ENCODE measurements around the gene TSPAN2. TPM values are rescaled to one million over a fixed set of nuclear protein-coding genes. Genes with fewer than 3 reads are reported as not detected.
A peak's percentile ranks its signal among the peaks of the same experiment; 100 is the strongest.

TSPAN2 gene
- total RNA-seq, 1 donor from 2014 or later = 0.91 TPM

GRCh38 chr1:115091572-115091971 is 2.3 kb upstream of the TSPAN2 start:
- Mint-ChIP-seq H3K4me1 (peaks cover 11% of the 10 kb centered on the region), H3K27ac (no peak overlapping the region), H3K9me3 (no peaks in the 10 kb centered on the region), H3K36me3 (ENCODE audit: low read depth) (no peaks in the 10 kb centered on the region), H3K27me3 (peaks cover 7% of the 10 kb centered on the region), H3K4me3 (no peak overlapping the region)
- ChIA-PET CTCF (interaction anchor here (1.2 kb wide), 1 partner anchor 20 kb away, joined by 3 read pairs; no protein-coding TSS in a partner anchor), POLR2A (no interaction called here)
- DNase-seq (no peak), ATAC-seq (ENCODE audit: low read depth) (no peak)
- intact Hi-C loops (cut with micrococcal nuclease) = loop anchor here (10.0 kb wide), 2 partner anchors 307 to 337 kb away; partner anchors contain the start of genes CSDE1 and SIKE1
- no peak for TF ChIP-seq CTCF (IDR thresholded peaks at IDR 0.05)

DNA sequence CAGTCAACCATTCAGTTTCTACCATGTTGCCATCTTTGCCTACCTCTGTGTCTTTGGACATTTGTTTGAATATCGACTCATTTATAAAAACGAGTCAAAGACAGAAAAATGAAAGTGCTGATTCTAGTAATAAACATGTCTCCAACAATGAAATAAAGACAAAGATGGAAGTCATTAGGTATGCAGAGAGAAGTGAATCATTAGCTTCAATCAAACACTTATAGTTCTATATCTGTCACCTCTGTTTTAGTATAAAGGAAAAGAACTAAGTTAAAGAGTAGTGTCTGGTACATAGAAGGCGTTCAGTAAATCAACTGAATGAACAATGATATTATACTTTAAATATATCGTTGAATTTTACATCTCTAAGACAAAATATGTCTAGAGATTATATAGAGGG is 1.7 kb upstream of the TSPAN2 start:
- intact Hi-C loops (cut with micrococcal nuclease) = loop anchor here (1.0 to 10.0 kb wide), 3 partner anchors 8 to 336 kb away; partner anchors contain the start of genes CSDE1 and SIKE1
- ChIA-PET CTCF (interaction anchor here (1.2 kb wide), 1 partner anchor 21 kb away, joined by 3 read pairs; no protein-coding TSS in a partner anchor), POLR2A (interaction anchor here (2.7 kb wide), 1 partner anchor 8 kb away, joined by 14 read pairs; no protein-coding TSS in a partner anchor)
- DNase-seq = no peak
- Mint-ChIP-seq H3K4me3 (no peak overlapping the region), H3K27me3 (peaks cover 9% of the 10 kb centered on the region), H3K4me1 (peaks cover 11% of the 10 kb centered on the region), H3K36me3 (ENCODE audit: low read depth) (no peaks in the 10 kb centered on the region), H3K27ac (no peak overlapping the region), H3K9me3 (no peaks in the 10 kb centered on the region)
- no peak for ATAC-seq (ENCODE audit: low read depth)
- TF ChIP-seq CTCF (IDR thresholded peaks at IDR 0.05) = no peak

DNA sequence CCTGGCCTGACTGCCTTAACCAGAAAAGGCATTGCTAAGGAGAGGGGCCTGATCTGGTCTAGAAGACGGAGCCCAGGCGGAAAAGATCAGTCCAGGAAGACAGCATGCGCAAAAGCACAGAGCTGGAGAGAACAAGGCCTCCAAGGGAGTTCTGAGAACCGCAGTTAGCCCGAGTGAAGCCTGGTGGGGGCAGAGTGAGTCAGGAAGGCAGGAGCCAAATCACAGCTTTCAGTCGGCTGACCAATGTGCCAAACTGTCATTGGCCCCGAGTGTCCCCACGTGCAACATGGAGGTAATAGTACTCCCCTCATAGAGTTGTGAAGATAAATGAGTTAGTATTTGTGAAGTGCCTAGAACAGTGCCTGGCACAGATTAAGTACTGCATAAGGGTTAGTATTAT is 1.2 kb upstream of the TSPAN2 start:
- intact Hi-C loops (cut with micrococcal nuclease) = loop anchor here (1.0 to 10.0 kb wide), 3 partner anchors 9 to 336 kb away; partner anchors contain the start of genes CSDE1 and SIKE1
- no peak for DNase-seq
- Mint-ChIP-seq H3K36me3 (ENCODE audit: low read depth) (no peaks in the 10 kb centered on the region), H3K27me3 (peaks cover 9% of the 10 kb centered on the region), H3K4me3 (peak overlapping the region; percentile 86), H3K27ac (no peak overlapping the region), H3K9me3 (no peaks in the 10 kb centered on the region), H3K4me1 (peaks cover 11% of the 10 kb centered on the region)
- TF ChIP-seq CTCF (IDR thresholded peaks at IDR 0.05) = no peak
- no peak for ATAC-seq (ENCODE audit: low read depth)
- POLR2A ChIA-PET = interaction anchor here (2.7 kb wide), 1 partner anchor 8 kb away, joined by 14 read pairs; no protein-coding TSS in a partner anchor
- CTCF ChIA-PET = no interaction called here

GRCh38 chr1:115090186-115090490 is 835 bp upstream of the TSPAN2 start:
- Mint-ChIP-seq H3K4me3 (peak overlapping the region; percentile 86), H3K27me3 (peaks cover 9% of the 10 kb centered on the region), H3K4me1 (peaks cover 11% of the 10 kb centered on the region), H3K36me3 (ENCODE audit: low read depth) (no peaks in the 10 kb centered on the region), H3K27ac (no peak overlapping the region), H3K9me3 (no peaks in the 10 kb centered on the region)
- TF ChIP-seq CTCF (IDR thresholded peaks at IDR 0.05) = no peak
- ChIA-PET POLR2A (interaction anchor here (2.7 kb wide), 1 partner anchor 9 kb away, joined by 14 read pairs; no protein-coding TSS in a partner anchor), CTCF (interaction anchor here (1.0 kb wide), 1 partner anchor 110 kb away, joined by 3 read pairs; no protein-coding TSS in a partner anchor)
- ATAC-seq (ENCODE audit: low read depth) = no peak
- no peak for DNase-seq
- intact Hi-C loops (cut with micrococcal nuclease) = loop anchor here (1.0 to 10.0 kb wide), 3 partner anchors 9 to 335 kb away; partner anchors contain the start of genes CSDE1 and SIKE1

DNA sequence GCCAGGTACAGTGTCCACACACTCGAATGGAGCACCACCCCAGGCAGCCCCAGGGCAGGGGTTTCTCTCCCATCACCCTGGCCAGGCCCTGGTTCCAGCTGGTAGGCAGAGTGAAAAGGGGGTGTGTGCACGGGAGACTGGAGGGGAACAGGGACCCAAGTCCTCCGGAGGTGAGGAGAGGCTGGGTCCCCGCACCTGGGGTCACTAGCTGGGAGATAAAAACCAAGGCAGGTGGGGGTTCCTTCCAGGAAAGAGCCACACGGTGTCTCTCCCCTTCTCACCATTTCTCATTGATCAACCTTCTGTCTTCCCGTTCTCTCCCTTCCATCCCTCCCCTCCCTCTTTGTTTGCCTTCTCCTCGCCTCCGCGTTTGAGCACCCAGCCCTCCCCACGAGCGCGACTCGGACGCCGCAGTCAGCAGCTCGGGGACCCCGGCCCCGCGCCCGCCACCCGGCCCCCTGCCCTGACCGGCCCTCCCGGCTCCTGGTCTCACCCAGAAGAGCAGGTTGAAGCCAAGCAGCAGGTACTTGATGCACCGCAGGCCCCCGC is 358 bp downstream of the TSPAN2 start:
- peak; percentile 7 for ATAC-seq (ENCODE audit: low read depth)

More for the DNA sequence above, 358 bp downstream of the TSPAN2 start:
- TF ChIP-seq CTCF (IDR thresholded peaks at IDR 0.05) = no peak
- intact Hi-C loops (cut with micrococcal nuclease) = loop anchor here (2.0 kb wide), 1 partner anchor 26 kb away; no protein-coding TSS in a partner anchor
- Mint-ChIP-seq H3K4me3 (peak overlapping the region; percentile 81), H3K4me1 (peaks cover 11% of the 10 kb centered on the region), H3K36me3 (ENCODE audit: low read depth) (no peaks in the 10 kb centered on the region), H3K27ac (no peak overlapping the region), H3K9me3 (no peaks in the 10 kb centered on the region), H3K27me3 (peaks cover 17% of the 10 kb centered on the region)
- POLR2A ChIA-PET = interaction anchor here (2.7 kb wide), 1 partner anchor 10 kb away, joined by 14 read pairs; no protein-coding TSS in a partner anchor
- DNase-seq = no peak
- CTCF ChIA-PET = interaction anchor here (1.0 to 1.5 kb wide), 2 partner anchors 36 to 109 kb away, joined by 3 to 4 read pairs; no protein-coding TSS in a partner anchor

Measured in activated B cell treated with CpG ODN at 0.5 μM for 24 hours (primary cell).